ENCODE measurements around the gene UFD1. TPM values are rescaled to one million over a fixed set of nuclear protein-coding genes. Genes with fewer than 3 reads are reported as not detected.

Gene UFD1
- total and polyA plus RNA-seq, 2 of the 4 experiments (the other 2 are of a cell fraction): 149 to 152 TPM

DNA sequence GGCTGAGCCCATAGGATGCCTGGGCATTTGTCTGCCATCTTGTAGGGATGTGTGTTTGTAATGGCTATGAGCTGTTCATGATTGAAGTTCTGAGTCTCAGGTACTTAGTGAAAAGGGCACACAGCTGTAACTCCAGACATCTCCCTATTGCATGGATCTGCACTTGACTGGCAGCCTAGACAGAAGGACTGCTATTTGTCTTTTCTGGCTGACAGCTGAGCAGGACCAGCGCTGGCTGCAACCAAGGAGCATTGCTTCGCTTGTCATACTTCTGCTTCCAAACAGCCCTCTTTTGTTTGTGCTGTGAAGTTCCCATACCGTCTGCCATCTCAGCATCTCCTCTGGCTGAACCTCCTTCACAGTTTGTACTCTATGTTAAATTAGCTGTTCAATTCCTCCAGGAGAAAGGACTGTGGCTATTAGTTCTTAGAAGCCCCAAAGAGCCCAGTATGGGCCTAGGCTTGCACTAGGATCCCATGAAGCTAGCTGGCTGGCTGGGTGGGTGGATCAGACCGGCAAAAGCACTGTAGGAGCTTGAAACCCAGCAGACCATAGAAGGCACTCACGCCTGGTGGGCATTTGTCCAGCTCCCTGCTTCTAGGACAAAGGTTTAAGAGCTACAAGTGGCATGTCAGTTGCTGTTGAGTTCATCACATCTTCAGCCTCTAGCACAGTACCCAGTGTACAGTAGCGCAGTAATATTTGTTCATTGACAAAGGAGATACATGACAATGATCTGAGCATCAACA, 67.9 kb downstream of the UFD1 start:
- H3K23ac ChIP-seq (ENCODE audit: low read depth, low read length): no peak overlapping the region
- no peak overlapping the region for H3K18ac ChIP-seq (ENCODE audit: low read depth, low read length)
- intact Hi-C loops (cut with micrococcal nuclease) (no loop called here), dilution Hi-C loops (cut with HindIII; ENCODE audit: low sequenced_read_pairs, unreplicated experiment) (no loop called here), in situ Hi-C loops (cut with MboI; ENCODE audit: low sequenced_read_pairs) (no loop called here)
- no peak overlapping the region for H3K56ac ChIP-seq (ENCODE audit: extremely low read depth, insufficient read depth, low read length)
- no peak overlapping the region for H2AK9ac ChIP-seq (replicated peaks; ENCODE audit: low read depth, low read length, poor library complexity)
- no peak for DNase-seq
- peaks cover 3% of the 10 kb centered on the region for H3K4me1 ChIP-seq (ENCODE audit: control insufficient read depth, insufficient read depth, low read length)
- H4K5ac ChIP-seq (ENCODE audit: low read depth, low read length): no peak overlapping the region
- TF ChIP-seq SMC3 (IDR thresholded peaks at IDR 0.05; ENCODE audit: low read depth, low read length) (no peak), CHD1 (IDR thresholded peaks at IDR 0.05; ENCODE audit: low read depth, low read length) (no peak), MXI1 (IDR thresholded peaks at IDR 0.05; ENCODE audit: borderline replicate concordance, low read depth, low read length) (no peak), USF2 (IDR thresholded peaks at IDR 0.05; ENCODE audit: low read depth, low read length) (no peak), CTCF (conservative IDR thresholded peaks at IDR 0.05; ENCODE audit: low read depth, low read length) (no peak), POLR2A (IDR thresholded peaks at IDR 0.05; ENCODE audit: low read depth, low read length) (no peak), CEBPB (IDR thresholded peaks at IDR 0.05; ENCODE audit: low read depth, low read length) (no peak), FOS (IDR thresholded peaks at IDR 0.05; ENCODE audit: low read depth, low read length) (no peak), RFX5 (IDR thresholded peaks at IDR 0.05; ENCODE audit: low read depth, low read length) (no peak), MAFK (IDR thresholded peaks at IDR 0.05; ENCODE audit: low read depth, low read length) (no peak), RAD21 (IDR thresholded peaks at IDR 0.05; ENCODE audit: low read length) (no peak), BHLHE40 (IDR thresholded peaks at IDR 0.05; ENCODE audit: low read depth, low read length) (no peak), RCOR1 (IDR thresholded peaks at IDR 0.05; ENCODE audit: insufficient replicate concordance, low read length) (no peak)
- TF ChIP-seq, protein P1, sequence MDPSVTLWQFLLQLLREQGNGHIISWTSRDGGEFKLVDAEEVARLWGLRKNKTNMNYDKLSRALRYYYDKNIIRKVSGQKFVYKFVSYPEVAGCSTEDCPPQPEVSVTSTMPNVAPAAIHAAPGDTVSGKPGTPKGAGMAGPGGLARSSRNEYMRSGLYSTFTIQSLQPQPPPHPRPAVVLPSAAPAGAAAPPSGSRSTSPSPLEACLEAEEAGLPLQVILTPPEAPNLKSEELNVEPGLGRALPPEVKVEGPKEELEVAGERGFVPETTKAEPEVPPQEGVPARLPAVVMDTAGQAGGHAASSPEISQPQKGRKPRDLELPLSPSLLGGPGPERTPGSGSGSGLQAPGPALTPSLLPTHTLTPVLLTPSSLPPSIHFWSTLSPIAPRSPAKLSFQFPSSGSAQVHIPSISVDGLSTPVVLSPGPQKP (IDR thresholded peaks at IDR 0.05; ENCODE audit: borderline replicate concordance, low read depth, low read length): no peak
- peaks cover 37 to 78% of the 10 kb centered on the region in 2 experiments for H3K79me1 ChIP-seq (ENCODE audit: low read depth in 1 of 2, low read length in 2 of 2)
- no peak overlapping the region for H2BK5ac ChIP-seq (ENCODE audit: low read depth, low read length, poor library complexity, severe bottlenecking)
- H3K4me3 ChIP-seq (ENCODE audit: insufficient read depth, low read depth, low read length): no peak overlapping the region
- peaks cover 14% of the 10 kb centered on the region for H3K9me1 ChIP-seq (ENCODE audit: insufficient read depth, low read length)
- no peak overlapping the region for H3K27ac ChIP-seq (ENCODE audit: insufficient read depth, low read length)
- H3K36me3 ChIP-seq (ENCODE audit: control insufficient read depth, insufficient read depth, low read length): peaks cover 26% of the 10 kb centered on the region
- H3K4me2 ChIP-seq (ENCODE audit: low read depth, low read length): no peak overlapping the region
- H2BK20ac ChIP-seq (ENCODE audit: low read depth, low read length): no peak overlapping the region
- no peak overlapping the region for H2AK5ac ChIP-seq (ENCODE audit: low read depth, low read length)
- no peak overlapping the region for H3K4ac ChIP-seq (ENCODE audit: low read depth, low read length)
- WGBS, 2 experiments (ENCODE audit: extremely low coverage in 2 of 2, insufficient read length in 1 of 2): 83% methylated on average over 2 of the region's 6 CpGs; no CpG with 5 or more reads in 1 of the 2 experiments
- H3K14ac ChIP-seq (replicated peaks; ENCODE audit: low read depth, low read length): no peak overlapping the region
- H4K8ac ChIP-seq (ENCODE audit: low read depth in 2 of 2, low read length in 2 of 2): no peak overlapping the region
- no TSS peak for BruUV-seq (replicated peaks)
- H2BK15ac ChIP-seq (ENCODE audit: low read depth, low read length): no peak overlapping the region
- no peak overlapping the region for H2BK120ac ChIP-seq (ENCODE audit: low read depth, low read length)
- H4K20me1 ChIP-seq (ENCODE audit: insufficient read depth, low read length): peaks cover 44% of the 10 kb centered on the region
- H3K27me3 ChIP-seq (ENCODE audit: control insufficient read depth, insufficient read depth, low read length): no peaks in the 10 kb centered on the region
- no peak overlapping the region for H4K91ac ChIP-seq (ENCODE audit: insufficient read depth, low read depth, low read length)
- ChIA-PET POLR2A (ENCODE audit: unreplicated experiment) (interaction anchor here (0.8 kb wide), 1 partner anchor 43 kb away, joined by 4 read pairs; no protein-coding TSS in a partner anchor), CTCF (no interaction called here)
- no peak overlapping the region for H2AFZ ChIP-seq (replicated peaks; ENCODE audit: low read length, poor library complexity)
- H3K9ac ChIP-seq (ENCODE audit: low read depth, low read length): no peak overlapping the region
- H3K9me3 ChIP-seq (ENCODE audit: control insufficient read depth, insufficient read depth, low read length): no peaks in the 10 kb centered on the region
- no peak for ATAC-seq (ENCODE audit: low read depth)
